CD4-positive, alpha-beta T cell (primary cell): ENCODE results near the gene ODF2. TPM values are rescaled to one million over a fixed set of nuclear protein-coding genes. Genes with fewer than 3 reads are reported as not detected.

ENCODE experiments used
- ATAC-seq: fragments of 200-7000 bp; cut with Tn5 transposase; one replicate; pipeline ENCODE4 v1.10.0; 2022; ENCODE audit warnings: mild to moderate bottlenecking; ENCODE audit not compliant: poor library complexity
- CTCF ChIA-PET: fragments of 350-600 bp; sonication (Branson Sonifier 250); formaldehyde crosslinking; loops from one replicate; lab custom pipeline; 2021; ENCODE audit warnings: antibody characterized with exemption, inconsistent platforms; lab: Charles Lee
- POLR2A ChIA-PET: fragments of 350-600 bp; sonication (Branson Sonifier 250); formaldehyde crosslinking; loops from one replicate; lab custom pipeline; 2021; ENCODE audit warnings: antibody characterized with exemption, inconsistent platforms; lab: Charles Lee
- DNase-seq, 14 experiments: peaks; one replicate each; pipeline ENCODE4 v3.0.0-alpha.2; 2013 to 2020; ENCODE audit warnings: mixed read lengths in 2 of 14
- H3K27ac ChIP-seq, 2 donors: one replicate each; pipeline versions ENCODE4 v1.5.1 to v1.7.0; 2013; ENCODE audit warnings: low read length in 2 of 2, low read depth in 1 of 2, mild to moderate bottlenecking in 1 of 2
- H3K27me3 ChIP-seq, 2 experiments: 1 replicate in 1 of 2; 2 replicates in 1 of 2; pipeline versions ENCODE4 v1.6.1 to v1.7.0; 2013; ENCODE audit warnings: low read length in 2 of 2, control low read depth in 1 of 2, mild to moderate bottlenecking in 1 of 2, moderate library complexity in 1 of 2; ENCODE audit not compliant: insufficient read depth in 2 of 2, control insufficient read depth in 1 of 2
- H3K36me3 ChIP-seq: one replicate; pipeline ENCODE4 v1.6.1; 2013; ENCODE audit warnings: low read length, control low read depth; ENCODE audit not compliant: insufficient read depth
- H3K4me1 ChIP-seq: one replicate; pipeline ENCODE4 v1.6.1; 2013; ENCODE audit warnings: low read length, control low read depth; ENCODE audit not compliant: insufficient read depth
- H3K4me3 ChIP-seq: one replicate; pipeline ENCODE4 v1.5.1; 2013; ENCODE audit warnings: mild to moderate bottlenecking, low read length, moderate library complexity
- H3K9me3 ChIP-seq, 2 experiments: 1 replicate in 1 of 2; 2 replicates in 1 of 2; pipeline versions ENCODE4 v1.6.1 to v1.7.0; 2013; ENCODE audit warnings: low read length in 2 of 2, mild to moderate bottlenecking in 2 of 2, control low read depth in 1 of 2, moderate library complexity in 1 of 2; ENCODE audit not compliant: control insufficient read depth in 1 of 2, insufficient read depth in 1 of 2
- H3K27ac Mint-ChIP-seq: one replicate; pipeline ENCODE4 v1.8.0; 2020; ENCODE audit warnings: mixed read lengths
- H3K27me3 Mint-ChIP-seq: one replicate; pipeline ENCODE4 v1.8.0; 2021; ENCODE audit warnings: mixed read lengths
- H3K36me3 Mint-ChIP-seq: one replicate; pipeline ENCODE4 v1.8.0; 2021; ENCODE audit warnings: low read depth, mixed read lengths
- H3K4me1 Mint-ChIP-seq: one replicate; pipeline ENCODE4 v1.8.0; 2021; ENCODE audit warnings: low read depth, mixed read lengths
- H3K4me3 Mint-ChIP-seq: one replicate; pipeline ENCODE4 v1.8.0; 2020; ENCODE audit warnings: mild to moderate bottlenecking, mixed read lengths
- H3K9me3 Mint-ChIP-seq: one replicate; pipeline ENCODE4 v1.8.0; 2020; ENCODE audit warnings: mixed read lengths
- intact Hi-C, 2 experiments: fragments of 100-400 bp; cut with DNase I in 1 of 2; cut with micrococcal nuclease in 1 of 2; formaldehyde crosslinking; loops; one replicate each; pipeline versions ENCODE4 v1.15.1 to v1.9.0; 2023 to 2025; cut with DNase I, micrococcal nuclease
- total RNA-seq, 174 experiments: library from RNA in 2 of 174; stranded (reverse) in 2 of 174; gene quantifications; one replicate each; pipeline ENCODE4 v1.2.3 and lab custom pipeline; 2021 to 2026
- TF ChIP-seq, protein P1 (sequence below): fragments of 200-600 bp; IDR thresholded peaks from one replicate; pipeline ENCODE4 v1.8.0; 2022; ENCODE audit warnings: antibody characterized with exemption, mild to moderate bottlenecking

The ODF2 gene
- total RNA-seq, 2 experiments from 2014 or later, result 18.3 to 21.3 TPM

GRCh38 chr9:128415281-128415680 lies 40.5 kb upstream of the ODF2 start:
- Mint-ChIP-seq H3K9me3 (no peaks in the 10 kb centered on the region), H3K36me3 (no peaks in the 10 kb centered on the region), H3K4me3 (no peak overlapping the region), H3K4me1 (peaks cover 12% of the 10 kb centered on the region), H3K27me3 (peaks cover 69% of the 10 kb centered on the region), H3K27ac (no peak overlapping the region)
- TF ChIP-seq, protein P1, sequence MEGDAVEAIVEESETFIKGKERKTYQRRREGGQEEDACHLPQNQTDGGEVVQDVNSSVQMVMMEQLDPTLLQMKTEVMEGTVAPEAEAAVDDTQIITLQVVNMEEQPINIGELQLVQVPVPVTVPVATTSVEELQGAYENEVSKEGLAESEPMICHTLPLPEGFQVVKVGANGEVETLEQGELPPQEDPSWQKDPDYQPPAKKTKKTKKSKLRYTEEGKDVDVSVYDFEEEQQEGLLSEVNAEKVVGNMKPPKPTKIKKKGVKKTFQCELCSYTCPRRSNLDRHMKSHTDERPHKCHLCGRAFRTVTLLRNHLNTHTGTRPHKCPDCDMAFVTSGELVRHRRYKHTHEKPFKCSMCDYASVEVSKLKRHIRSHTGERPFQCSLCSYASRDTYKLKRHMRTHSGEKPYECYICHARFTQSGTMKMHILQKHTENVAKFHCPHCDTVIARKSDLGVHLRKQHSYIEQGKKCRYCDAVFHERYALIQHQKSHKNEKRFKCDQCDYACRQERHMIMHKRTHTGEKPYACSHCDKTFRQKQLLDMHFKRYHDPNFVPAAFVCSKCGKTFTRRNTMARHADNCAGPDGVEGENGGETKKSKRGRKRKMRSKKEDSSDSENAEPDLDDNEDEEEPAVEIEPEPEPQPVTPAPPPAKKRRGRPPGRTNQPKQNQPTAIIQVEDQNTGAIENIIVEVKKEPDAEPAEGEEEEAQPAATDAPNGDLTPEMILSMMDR, result no peak
- ATAC-seq (no peak), DNase-seq (no peak)
- intact Hi-C loops, result no loop called here
- ChIA-PET CTCF (interaction anchor here (1.9 kb wide), 1 partner anchor 53 kb away, joined by 5 read pairs; no protein-coding TSS in a partner anchor), POLR2A (no interaction called here)
- Histone ChIP-seq H3K4me3 (no peak overlapping the region), H3K9me3 (peaks cover 0 to 6% of the 10 kb centered on the region in 2 experiments), H3K27me3 (peaks cover 41 to 61% of the 10 kb centered on the region in 2 experiments), H3K36me3 (no peaks in the 10 kb centered on the region), H3K27ac (no peak overlapping the region), H3K4me1 (peaks cover 15% of the 10 kb centered on the region)

DNA sequence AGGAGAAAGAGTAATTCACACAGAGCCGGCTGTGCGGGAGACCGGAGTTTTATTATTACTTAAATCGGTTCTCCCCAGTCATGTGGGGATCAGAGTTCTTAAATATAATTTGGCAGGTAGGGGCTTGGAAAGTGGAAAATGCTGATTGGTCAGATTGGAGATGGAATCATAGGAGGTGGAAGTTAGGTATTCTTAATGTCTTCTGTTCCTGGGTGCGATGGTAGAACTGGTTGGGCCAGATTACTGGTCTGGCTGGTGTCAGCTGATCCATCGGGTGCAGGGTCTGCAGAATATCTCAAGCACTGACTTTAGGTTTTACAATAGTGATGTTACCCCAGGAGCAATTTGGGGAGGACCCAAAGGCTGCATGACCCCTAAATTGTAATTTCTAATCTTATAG lies 39.8 kb upstream of the ODF2 start:
- ATAC-seq, result no peak
- Histone ChIP-seq H3K4me1 (peaks cover 18% of the 10 kb centered on the region), H3K4me3 (no peak overlapping the region), H3K27me3 (peaks cover 41 to 61% of the 10 kb centered on the region in 2 experiments), H3K36me3 (no peaks in the 10 kb centered on the region), H3K27ac (no peak overlapping the region), H3K9me3 (peaks cover 0 to 6% of the 10 kb centered on the region in 2 experiments)
- CTCF ChIA-PET, result no interaction called here
- POLR2A ChIA-PET, result no interaction called here
- Mint-ChIP-seq H3K4me3 (no peak overlapping the region), H3K9me3 (no peaks in the 10 kb centered on the region), H3K4me1 (peaks cover 12% of the 10 kb centered on the region), H3K36me3 (no peaks in the 10 kb centered on the region), H3K27ac (no peak overlapping the region), H3K27me3 (peaks cover 65% of the 10 kb centered on the region)
- intact Hi-C loops, result no loop called here
- DNase-seq, result no peak
- TF ChIP-seq, protein P1, result no peak

- Mint-ChIP-seq H3K36me3 (no peaks in the 10 kb centered on the region), H3K27me3 (peaks cover 59% of the 10 kb centered on the region)
- CTCF ChIA-PET, result no interaction called here
Measured at GRCh38 chr9:128416432-128417019, 39.3 kb upstream of the ODF2 start.

More at GRCh38 chr9:128416432-128417019, 39.3 kb upstream of the ODF2 start:
- POLR2A ChIA-PET, result no interaction called here
- Histone ChIP-seq H3K4me1 (peaks cover 23% of the 10 kb centered on the region), H3K27ac (no peak overlapping the region), H3K27me3 (peaks cover 41 to 61% of the 10 kb centered on the region in 2 experiments), H3K36me3 (no peaks in the 10 kb centered on the region), H3K9me3 (peaks cover 0 to 6% of the 10 kb centered on the region in 2 experiments), H3K4me3 (no peak overlapping the region)
- TF ChIP-seq, protein P1, result no peak
- Mint-ChIP-seq H3K27ac (no peak overlapping the region), H3K9me3 (no peaks in the 10 kb centered on the region), H3K4me3 (no peak overlapping the region), H3K4me1 (peaks cover 12% of the 10 kb centered on the region)
- no peak for DNase-seq
- intact Hi-C loops, result no loop called here
- no peak for ATAC-seq
